ENCODE results near the gene CNTFR.

Gene CNTFR

DNA sequence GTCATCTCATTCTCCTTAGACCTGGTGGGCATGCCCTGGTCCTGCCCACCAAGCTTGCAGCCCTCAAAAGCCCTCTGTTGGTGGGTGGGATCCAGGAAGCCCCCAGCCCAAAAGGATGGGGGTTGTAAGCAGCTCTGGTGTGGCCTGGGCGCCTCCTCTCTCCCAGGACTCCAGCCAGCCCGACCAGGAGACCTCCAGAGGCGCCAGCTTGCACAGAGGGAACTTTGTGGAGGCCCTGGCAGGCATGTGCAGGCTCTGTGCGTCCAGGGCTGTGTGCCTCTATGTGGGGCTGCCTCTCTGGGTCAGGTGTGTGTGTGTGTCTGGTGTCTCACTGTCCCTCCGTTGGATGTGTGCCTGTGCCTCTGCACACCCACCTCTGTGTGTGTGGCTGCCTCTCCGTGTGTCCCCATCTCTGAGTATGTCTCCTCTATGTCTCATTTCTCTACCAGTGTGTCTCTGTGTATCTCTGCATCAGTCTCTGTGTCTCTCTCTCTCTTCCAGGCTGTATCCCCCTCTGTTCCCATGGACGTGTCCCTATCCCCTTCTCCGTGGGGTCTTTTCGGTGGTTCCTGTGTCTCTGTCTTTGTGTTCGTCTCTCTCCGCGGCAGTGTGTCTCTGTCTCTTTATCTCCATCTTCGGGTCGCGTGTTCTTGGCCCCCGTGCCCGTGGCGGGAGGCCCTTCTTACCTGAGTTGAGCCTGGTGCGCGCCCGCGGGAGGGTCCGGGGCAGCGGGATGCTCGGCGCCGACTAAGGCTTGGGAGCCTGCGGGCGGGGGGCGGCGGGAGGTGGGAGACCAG lies 67.2 kb downstream of the CNTFR start:
- DNase-seq = no peak

DNA sequence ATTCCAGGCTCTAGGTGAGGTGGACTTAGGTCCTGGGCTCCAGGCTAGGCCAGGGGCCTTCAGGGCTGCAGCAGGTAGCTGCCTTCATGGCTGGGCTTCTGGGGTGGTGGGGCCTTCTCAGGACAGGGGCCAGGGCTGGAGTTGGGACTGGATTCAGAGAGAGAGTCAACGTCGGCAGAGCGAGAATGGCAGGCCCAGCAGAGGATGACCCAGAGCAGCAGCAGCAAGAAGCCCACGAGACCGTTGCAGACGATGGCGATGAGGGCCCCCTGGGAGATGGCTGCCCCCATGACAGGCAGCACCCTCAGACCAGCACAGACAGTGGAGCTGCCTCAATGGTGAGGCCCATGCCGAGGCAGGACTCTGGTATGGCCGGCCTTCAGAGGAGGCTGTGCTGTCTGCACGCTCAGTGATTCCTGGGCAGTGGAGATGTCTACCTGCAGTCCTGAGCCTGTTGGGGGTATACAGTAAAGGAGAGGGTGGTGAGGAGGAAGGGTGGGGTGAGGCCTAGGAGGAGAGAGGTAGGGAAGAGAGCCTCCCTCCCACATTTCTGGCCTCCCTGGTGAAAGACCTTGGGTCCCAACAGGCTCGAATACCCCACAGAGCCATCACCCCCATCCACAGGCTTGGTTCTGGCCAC lies 68.0 kb downstream of the CNTFR start:
- DNase-seq = no peak

DNA sequence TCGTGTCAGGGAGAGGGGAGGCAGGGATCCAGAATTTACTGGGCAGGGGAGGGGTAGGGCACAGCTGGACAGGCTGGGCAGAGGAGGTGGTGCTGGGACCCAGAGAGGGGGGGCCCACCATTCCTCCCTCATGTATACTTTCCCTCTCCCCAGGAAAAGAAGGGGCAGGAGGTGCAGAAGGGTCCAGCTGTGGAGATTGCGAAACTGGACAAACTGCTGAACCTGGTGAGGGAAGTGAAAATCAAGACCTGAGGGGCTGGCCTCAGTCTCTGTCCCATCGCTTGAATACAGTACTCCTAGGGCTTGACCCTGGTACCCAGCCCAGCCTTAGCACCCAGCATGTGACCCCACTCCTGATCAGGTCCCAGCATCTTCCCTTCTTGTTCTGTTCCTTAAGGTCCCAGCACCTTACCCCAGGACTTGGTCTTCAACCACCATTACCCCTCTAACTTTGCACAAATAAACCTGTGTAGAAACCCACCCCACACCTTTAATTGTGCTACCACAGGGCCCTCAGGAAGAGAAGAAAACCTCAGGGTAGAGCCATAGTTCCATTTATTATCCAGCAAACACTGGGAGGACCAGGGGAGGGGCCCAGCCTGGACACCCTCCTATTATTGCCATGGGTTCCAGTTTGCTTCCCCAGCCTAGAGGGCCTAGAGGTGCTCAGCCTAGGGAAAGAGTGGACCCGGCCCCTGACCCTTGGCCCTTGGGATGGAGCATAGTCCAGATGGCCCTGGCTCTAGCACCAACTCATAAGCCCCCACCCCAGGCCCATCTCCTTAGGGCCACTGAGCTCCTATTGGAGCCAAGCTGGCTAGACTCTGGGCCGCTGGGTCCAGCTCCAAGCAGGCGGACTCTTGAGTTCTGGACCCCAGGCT lies 68.8 kb downstream of the CNTFR start:
- no peak for DNase-seq

DNA sequence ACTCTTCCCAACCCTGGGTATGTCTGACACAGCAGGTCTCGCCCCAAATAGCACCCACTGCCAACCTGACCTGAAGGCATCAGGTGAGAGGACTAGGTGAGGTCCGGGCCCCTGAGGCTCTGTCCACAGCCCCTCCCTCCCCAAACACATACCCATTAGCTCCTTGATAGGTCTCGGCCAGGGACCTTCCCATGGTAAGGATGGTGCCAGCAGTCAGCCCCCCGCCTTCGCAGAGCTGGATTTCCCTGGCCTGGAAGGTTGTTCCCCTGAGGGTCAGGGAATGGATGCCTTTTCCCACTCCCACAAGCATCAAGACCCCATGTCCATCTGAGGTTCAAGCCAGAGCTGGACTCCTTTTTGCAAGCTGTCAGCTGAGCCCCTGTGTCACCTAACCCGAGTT lies 69.4 kb downstream of the CNTFR start:
- DNase-seq = no peak

DNA sequence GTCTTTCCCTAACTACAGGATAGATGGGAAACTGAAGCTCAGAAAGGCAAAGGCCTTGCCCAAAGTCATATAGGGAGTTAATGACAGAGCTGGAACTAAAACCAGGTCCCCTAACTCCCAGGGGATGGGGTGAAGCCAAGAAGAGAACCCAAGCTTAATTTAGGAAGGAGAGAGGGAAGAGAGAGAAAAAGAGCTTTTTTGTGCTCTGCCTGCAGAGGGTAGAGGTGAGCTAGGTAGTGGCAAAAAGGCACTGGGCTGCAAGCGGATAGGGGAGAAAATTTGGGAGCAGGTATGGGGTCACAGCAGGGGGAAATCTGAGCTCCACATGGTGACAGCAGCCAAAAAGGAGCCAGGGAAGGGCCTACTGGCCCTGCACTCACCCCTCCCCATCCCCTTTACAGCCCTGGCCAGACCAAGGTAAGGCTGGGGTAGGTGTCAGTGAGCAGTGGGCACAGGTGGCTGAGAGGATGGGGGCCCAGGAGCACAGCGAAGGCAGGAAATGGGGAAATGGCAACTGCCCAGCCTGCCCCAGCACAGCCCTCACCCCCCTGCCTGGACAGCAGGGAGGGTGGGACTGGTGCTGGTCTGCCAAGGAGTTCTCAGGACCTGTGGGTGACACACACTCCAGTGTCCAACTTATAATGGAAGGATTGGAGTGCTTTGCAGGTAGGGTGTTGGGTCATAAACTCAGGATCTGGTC lies 70.1 kb downstream of the CNTFR start:
- no peak for DNase-seq

DNA sequence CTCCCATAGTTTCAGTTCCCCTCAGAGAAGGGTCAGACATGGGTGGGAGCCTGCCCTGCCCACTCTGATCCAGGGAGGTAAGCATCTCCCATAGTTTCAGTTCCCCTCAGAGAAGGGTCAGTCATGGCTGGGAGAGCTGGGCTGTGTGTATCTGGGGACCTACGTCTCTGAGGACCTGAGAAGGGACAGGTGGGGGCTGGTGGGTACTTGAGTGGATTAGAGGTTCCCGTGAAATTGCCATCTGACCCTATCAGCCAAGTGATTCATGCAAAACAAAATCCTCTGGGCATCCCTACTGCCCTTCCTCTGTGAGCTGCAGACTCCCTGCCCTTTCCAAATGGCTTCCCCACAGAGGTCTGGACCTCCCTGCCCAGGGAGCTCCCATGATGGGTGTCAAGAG lies 70.6 kb downstream of the CNTFR start:
- DNase-seq = no peak

DNA sequence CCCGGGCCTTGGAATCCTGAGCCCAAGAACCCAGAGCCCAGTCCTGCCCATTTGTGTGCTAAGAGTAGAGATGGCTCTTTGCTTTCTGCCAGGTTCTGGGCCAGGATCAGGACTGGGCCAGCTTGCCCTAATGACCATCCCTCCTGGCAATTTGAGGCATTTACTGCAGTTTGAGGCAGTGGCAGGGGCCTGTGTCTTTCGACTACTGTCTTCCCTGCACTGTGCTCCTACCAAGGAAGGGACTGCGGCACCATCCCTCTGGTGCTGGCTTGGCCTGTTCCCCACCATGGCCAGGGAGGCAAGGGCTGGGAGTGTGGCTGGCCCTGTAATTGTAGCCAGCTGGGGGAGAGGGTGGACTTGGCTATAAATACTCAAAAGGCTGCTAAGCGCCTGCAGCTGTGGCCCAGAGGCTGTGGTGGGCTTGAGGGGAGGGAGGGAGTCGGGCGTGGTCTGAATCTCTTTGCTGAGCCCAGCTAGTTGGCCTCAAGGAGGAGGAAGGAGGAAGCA lies 71.4 kb downstream of the CNTFR start:
- DNase-seq = no peak

DNA sequence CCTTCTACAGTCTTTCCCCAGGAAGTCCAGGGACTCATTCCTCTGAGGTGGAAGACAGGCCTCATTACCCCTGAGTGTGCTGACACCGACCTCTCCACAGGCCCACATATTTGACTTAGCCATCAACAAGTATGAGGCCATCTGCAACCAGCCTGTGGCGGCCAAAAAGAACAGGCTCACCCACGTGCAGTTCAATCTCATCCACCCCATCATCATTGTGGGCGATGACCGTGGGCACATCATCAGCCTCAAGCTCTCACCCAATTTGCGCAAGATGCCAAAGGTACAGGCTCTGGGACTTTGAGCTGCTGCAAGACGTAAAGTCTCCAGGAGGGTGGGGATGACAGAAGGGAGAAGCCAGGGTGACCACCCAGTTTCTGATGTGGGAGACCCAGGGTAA lies 72.3 kb downstream of the CNTFR start:
- DNase-seq = no peak

DNA sequence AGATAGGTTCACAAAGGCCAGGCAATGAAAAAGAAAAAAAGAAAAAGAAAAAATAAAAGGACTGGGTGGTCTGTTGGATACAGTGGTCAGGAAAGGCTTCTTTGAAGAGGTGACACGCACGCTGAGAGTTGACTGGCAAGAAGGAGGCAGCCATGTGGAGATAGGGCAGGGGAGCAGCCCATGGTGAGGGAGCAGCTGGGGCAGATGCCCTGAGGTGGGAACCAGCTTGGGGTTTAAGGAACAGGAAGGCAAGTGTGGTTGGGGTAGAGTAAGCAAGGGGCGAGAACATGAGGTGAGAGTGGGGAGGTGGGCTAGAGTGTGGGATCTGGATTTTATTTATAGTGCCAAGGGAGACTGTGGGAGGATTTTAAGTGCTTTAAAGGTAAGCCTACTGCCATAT lies 73.6 kb downstream of the CNTFR start:
- no peak for DNase-seq

DNA sequence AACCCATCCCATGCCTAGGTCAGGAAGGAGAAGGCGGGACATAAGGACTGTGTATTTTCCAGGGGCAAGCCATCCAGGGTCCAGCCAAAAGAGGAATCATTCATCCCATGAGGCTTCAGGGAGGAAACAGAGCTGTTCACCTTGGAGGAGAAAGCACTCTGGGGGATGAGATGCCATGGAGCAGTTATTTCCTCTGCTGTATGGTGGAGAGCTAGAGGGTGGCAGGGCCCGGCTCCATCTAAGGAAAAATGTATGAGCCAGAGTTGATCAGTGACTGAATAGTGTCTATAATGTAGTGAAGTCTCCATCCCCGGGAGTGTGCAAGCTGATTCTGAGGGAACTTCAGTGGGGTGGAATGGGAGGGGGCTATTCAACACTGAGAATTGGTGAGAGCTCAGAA lies 74.7 kb downstream of the CNTFR start:
- DNase-seq = no peak

DNA sequence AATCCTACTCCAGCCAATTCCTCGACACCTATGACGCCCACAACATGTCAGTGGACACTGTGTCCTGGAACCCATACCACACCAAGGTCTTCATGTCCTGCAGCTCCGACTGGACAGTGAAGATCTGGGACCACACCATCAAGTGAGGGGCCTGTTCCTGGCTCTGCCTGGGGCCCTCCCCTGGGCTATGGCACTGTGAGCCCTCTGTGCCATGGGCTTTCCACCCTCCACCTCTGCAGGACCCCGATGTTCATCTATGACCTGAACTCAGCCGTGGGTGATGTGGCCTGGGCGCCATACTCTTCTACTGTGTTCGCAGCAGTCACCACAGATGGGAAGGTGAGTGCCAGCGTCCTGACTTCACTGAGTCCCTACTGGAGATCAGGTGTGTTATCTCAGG lies 75.1 kb downstream of the CNTFR start:
- DNase-seq = no peak

DNA sequence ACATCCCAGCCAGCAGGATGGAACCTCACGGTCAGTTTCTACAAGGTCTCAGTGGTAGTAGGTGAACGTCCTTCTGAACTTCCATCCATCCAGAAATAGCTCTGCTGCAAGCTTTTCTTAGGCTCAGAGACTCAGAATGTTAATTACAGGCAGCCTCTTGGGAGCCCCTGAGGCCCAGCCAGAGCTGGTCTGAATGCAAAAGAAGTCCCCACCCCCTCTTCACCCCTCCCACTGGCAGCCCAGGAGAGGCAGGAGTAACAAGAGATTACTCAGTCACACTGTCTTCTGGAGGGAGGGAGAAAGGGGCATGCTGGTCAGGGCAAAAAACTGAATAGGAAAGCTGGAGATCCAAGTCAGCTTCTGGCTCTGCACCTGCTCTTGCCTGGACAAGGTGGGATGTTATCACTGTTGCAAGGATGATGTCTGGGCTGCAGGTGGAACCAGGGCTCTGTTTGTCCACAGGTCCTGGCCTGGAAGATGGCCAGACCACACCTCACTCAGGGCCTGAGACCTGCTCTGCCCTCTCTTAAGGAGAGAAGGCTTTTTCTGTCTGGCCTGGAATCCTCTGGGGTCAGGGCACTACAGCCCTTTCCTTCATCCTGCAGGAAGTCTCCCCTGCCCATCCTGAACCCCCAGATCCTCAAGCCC lies 75.8 kb downstream of the CNTFR start:
- no peak for DNase-seq

DNA sequence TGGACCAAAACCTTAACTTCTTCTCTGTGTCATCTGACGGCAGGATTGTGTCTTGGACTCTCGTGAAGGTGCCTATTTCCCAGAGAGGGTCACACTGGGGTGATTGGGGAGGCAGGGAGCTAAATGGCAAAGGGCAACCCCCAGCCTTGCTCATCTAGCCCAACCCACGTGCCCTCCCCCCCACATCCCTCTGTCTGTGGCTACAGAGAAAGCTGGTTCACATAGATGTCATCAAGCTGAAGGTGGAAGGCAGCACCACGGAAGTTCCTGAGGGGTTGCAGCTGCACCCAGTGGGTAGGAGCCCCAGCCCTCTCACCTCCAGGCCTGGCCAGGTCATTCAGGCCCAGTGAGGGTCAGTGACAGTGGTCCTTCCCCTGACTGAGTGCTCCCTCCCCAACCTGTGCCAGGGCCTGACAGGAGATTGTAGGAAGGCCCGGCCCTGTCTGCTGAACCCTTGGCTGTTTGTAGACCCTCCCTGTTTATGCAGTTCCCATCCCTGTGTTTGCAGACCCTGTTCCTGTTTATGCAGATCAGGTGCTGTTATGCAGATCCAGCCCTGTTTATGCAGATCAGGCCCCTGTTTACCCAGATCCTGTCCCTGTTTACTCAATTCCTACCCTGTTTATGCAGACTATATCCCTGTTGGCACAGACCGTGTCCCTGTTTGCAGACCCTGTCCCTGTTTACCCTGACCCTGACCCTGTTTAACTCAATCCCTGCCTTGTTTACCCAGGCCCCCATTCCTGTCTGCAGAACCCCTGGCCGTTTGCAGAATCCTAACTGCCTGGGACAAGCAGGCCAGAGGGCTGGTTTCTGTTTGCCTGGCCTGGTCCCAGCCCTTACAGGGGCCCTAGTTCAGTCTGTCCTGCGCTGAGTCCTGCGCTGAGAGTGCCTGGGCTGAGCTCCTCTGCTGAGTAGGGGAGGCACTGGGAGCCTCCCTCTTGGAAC lies 77.1 kb downstream of the CNTFR start:
- DNase-seq = no peak

DNA sequence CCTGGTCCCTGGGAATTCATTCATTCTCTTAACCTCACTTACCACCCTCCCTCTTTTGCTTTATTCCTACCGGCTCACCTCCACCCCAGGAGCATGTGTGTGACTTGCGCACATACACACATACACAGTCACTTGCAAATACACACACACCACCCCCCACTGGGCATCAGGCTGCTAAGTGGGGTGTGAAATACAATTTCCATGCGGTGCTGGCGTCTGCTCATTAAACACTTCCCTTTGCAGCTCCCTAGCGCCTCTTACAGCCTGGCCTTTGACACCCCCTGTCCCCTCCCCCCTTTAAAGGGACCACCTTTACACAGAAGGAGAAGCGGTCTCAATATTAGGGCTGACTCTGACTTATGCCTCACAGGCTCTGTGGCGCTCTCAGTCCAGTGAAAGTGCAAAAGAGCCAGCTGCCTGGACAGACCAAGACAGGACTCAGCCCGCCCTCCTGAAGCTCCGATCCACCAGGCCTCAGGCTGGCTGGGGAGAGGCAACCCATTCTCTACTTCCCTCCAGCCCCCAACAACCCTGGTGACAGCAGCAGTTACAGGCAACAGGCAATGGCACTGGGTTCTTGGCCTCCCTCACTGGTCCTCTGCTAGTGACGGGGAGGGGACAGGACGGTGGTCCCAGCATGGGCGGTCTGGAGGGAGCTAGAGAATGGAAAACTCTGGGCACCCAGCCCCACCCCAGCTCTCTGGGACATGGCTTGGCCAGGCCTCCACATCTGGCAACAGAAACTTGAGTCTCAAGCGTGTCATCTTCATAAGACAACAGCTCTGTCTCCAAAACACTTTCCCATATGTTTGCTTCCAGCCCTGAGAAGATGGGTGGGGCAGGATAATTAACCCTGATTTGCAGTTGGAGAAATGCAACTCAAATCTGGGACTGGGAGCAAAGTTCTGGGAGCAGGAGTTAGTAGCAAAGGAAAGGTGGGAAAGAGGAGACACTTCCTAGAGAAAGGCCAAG lies 78.7 kb downstream of the CNTFR start:
- DNase-seq = no peak

DNA sequence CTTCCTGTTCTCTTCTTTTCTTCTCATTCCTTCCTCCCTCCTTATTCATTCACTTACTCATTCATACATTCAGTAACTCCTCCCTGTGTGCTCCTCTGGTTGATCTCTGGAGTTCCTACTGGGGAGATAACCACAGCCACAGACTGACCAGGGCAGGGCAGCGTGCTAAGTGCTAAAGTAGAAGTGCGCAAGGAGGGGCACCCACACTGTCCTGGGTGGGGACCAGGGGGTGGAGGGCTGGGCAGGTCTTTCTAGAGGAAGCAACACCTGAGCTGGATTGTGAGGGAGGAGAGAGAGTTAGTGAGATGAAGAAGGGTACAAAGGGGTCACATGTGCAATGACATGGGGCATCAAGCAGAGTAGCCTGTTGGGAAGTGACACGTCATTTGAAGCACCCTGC lies 80.6 kb downstream of the CNTFR start:
- no peak for DNase-seq

DNA sequence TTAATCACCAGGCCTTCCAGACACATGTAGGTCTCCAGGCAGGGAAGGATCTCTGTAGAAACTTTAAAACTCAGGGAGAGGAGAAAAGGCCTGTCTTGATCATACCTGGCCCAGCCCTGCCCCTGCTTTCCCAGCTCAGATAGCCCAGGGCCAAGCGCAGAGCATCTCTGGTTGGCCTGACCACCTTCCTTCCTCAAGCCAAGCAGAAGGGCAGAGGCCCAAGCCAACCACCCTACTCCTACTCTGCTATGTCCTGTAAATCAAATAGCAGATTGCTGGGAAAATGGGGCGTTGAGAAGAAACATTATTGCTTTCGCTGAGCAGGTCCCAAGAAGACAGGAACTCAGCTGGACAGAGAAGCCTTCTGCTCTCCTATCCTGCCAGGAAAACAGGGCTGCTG lies 81.1 kb downstream of the CNTFR start:
- DNase-seq = no peak

DNA sequence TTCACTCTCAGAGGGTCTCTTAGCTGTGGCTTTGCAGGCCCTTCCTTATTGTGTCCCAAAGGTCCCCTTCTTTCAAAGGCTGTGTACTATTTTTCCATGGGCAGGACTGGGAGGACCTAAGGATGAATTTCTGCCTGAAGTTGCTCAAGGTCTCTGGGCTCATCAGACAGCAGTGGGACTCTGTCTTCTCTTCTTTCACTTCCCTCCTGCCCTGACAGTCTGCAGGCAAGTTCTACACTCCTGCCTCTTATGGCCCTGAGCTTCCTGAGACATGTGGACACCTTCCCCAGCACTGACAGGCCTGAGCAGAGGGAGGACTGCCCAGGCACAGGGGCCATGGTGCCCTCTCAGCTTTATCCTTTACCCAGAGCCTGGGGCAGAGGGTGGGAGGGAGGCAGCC lies 81.6 kb downstream of the CNTFR start:
- DNase-seq = no peak

DNA sequence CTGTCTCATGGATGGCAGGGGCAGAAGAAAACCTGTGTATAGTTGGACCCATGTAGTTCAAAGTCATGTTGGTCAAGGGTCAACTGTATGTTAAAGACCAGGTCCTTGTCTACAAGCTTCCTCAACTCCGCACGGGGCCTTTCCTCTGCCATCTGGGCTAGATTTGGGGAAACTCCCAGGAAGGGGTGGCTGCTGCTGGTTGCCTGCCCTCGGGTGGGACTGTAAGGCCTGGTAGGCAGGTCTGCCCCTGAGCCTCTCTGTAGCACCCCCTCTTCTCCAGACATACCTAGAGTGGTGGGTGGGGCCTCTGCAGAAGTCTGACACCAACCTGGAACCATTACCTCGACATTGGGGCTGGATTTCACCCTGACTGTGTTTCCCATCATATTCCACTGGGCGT lies 82.0 kb downstream of the CNTFR start:
- DNase-seq = no peak

DNA sequence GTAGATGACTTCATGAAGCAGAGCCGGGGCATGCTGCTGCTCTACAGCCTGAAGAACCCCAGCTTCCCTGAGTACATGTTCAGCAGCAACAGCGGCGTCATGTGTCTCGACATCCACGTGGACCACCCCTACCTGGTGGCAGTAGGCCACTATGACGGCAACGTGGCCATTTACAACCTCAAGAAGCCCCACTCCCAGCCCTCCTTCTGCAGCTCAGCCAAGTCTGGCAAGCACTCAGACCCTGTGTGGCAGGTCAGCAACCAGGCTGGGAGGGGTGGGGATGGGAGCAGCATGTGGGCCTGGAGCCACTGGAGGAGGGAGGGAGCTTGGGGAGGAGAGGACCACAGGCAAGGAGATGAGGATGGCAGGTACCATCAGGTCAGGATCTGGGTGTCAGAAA lies 82.9 kb downstream of the CNTFR start:
- no peak for DNase-seq
